Liver (tissue), 9 donors: Measurements from ENCODE around the gene SH2B3. TPM values are rescaled to one million over a fixed set of nuclear protein-coding genes. Genes with fewer than 3 reads are reported as not detected.
A peak's percentile ranks its signal among the peaks of the same experiment; 100 is the strongest.

Experiments
- DNase-seq: peaks from one replicate; pipeline ENCODE4 v3.0.0-alpha.2; 2017; ENCODE audit warnings: low spot score
- H3K27ac ChIP-seq, 2 donors: one replicate each; pipeline ENCODE4 v1.7.0; 2013; ENCODE audit warnings: inconsistent platforms in 2 of 2, low read length in 2 of 2, control low read depth in 1 of 2, low read depth in 1 of 2, mild to moderate bottlenecking in 1 of 2
- H3K27me3 ChIP-seq, 4 donors: one replicate each; pipeline versions ENCODE4 v1.6.1 to v1.7.0; 2013; ENCODE audit warnings: low read length in 3 of 4, inconsistent platforms in 1 of 4, mild to moderate bottlenecking in 1 of 4, moderate library complexity in 1 of 4; ENCODE audit not compliant: control insufficient read depth in 4 of 4, insufficient read depth in 4 of 4
- H3K36me3 ChIP-seq, 4 donors: one replicate each; pipeline versions ENCODE4 v1.6.1 to v1.7.0; 2013; ENCODE audit warnings: low read length in 3 of 4, mild to moderate bottlenecking in 3 of 4, low read depth in 1 of 4, moderate library complexity in 1 of 4; ENCODE audit not compliant: control insufficient read depth in 4 of 4, insufficient read depth in 3 of 4
- H3K4me1 ChIP-seq, 4 donors: one replicate each; pipeline versions ENCODE4 v1.6.1 to v1.7.0; 2013; ENCODE audit warnings: low read length in 3 of 4, mild to moderate bottlenecking in 3 of 4, moderate library complexity in 1 of 4; ENCODE audit not compliant: control insufficient read depth in 4 of 4, insufficient read depth in 4 of 4
- H3K4me3 ChIP-seq, 3 donors: one replicate each; pipeline versions ENCODE4 v1.6.1 to v1.7.0; 2013; ENCODE audit warnings: low read length in 3 of 3, control low read depth in 1 of 3, low read depth in 1 of 3, mild to moderate bottlenecking in 1 of 3
- H3K9ac ChIP-seq, 2 donors: one replicate each; pipeline ENCODE4 v1.7.0; 2013; ENCODE audit warnings: low read length in 2 of 2, mild to moderate bottlenecking in 2 of 2, moderate library complexity in 2 of 2, control low read depth in 1 of 2, low read depth in 1 of 2
- H3K9me3 ChIP-seq, 4 donors: one replicate each; pipeline versions ENCODE4 v1.6.1 to v1.7.0; 2013; ENCODE audit warnings: low read length in 3 of 4; ENCODE audit not compliant: control insufficient read depth in 4 of 4
- EGR1 ChIP-seq, 2 donors: IDR thresholded peaks; 2 replicates each; pipeline ENCODE4 v1.6.1; 2016 to 2018; ENCODE audit warnings: antibody characterized with exemption in 2 of 2, low read depth in 2 of 2
- FOXA2 ChIP-seq: IDR thresholded peaks from 2 replicates; pipeline ENCODE4 v1.6.1; 2016; ENCODE audit warnings: antibody characterized with exemption
- GABPA ChIP-seq, 2 donors: IDR thresholded peaks in 1 of 2; conservative IDR thresholded peaks in 1 of 2; 2 replicates each; pipeline ENCODE4 v1.6.1; 2016; ENCODE audit warnings: antibody characterized with exemption in 2 of 2, mild to moderate bottlenecking in 1 of 2, moderate library complexity in 1 of 2
- HNF4A ChIP-seq, 2 donors: conservative IDR thresholded peaks; 2 replicates each; pipeline ENCODE4 v1.6.1; 2016; ENCODE audit warnings: antibody characterized with exemption in 2 of 2, mild to moderate bottlenecking in 2 of 2
- JUND ChIP-seq, 2 donors: IDR thresholded peaks; 2 replicates each; pipeline ENCODE4 v1.6.1; 2016; ENCODE audit warnings: antibody characterized with exemption in 2 of 2
- MAX ChIP-seq: IDR thresholded peaks from 2 replicates; pipeline ENCODE4 v1.6.1; 2016; ENCODE audit warnings: antibody characterized with exemption
- REST ChIP-seq: IDR thresholded peaks from 2 replicates; pipeline ENCODE4 v1.6.1; 2016; ENCODE audit warnings: antibody characterized with exemption, mild to moderate bottlenecking
- RXRA ChIP-seq, 2 donors: IDR thresholded peaks; 2 replicates each; pipeline ENCODE4 v1.6.1; 2017 to 2018; ENCODE audit warnings: antibody characterized with exemption in 2 of 2, mild to moderate bottlenecking in 1 of 2
- SP1 ChIP-seq: IDR thresholded peaks from 2 replicates; pipeline ENCODE4 v1.6.1; 2018; ENCODE audit warnings: antibody characterized with exemption, mild to moderate bottlenecking
- YY1 ChIP-seq: IDR thresholded peaks from 2 replicates; pipeline ENCODE4 v1.6.1; 2016; ENCODE audit warnings: antibody characterized with exemption, mild to moderate bottlenecking
- WGBS: extraction: QIAGEN DNeasy Blood & Tissue Kit; methylation state at CpG from one replicate; pipeline ENCODE4 v1.1.7; 2013; 5-methylcytosine and 5-hydroxymethylcytosine counted together
- polyA plus RNA-seq, 2 donors: library from polyadenylated mRNA; stranded (reverse) in 1 of 2; unstranded in 1 of 2; fragments of 200-250 nt in 1 of 2; fragments of >200 nt in 1 of 2; fragmentation: Nextera tagmentation in 1 of 2; extraction: Ambion mirVana in 1 of 2; gene quantifications; one replicate each; pipeline versions ENCODE4 v1.2.1 to v1.2.3, GENCODE V29; 2013 to 2015
- total RNA-seq, 2 donors: library from RNA; depleted of rRNA; stranded (reverse); fragments of >200 nt; gene quantifications; one replicate each; pipeline ENCODE4 v1.2.3, GENCODE V29; 2014
- TF ChIP-seq, protein P1 (sequence below): IDR thresholded peaks from 2 replicates; pipeline ENCODE4 v1.6.1; 2016; ENCODE audit warnings: antibody characterized with exemption
- donor health status: healthy.
- donor health status: healthy.
- donor health status: healthy.
- donor health status: healthy.
- donor health status: healthy.

The SH2B3 gene
- total and polyA plus RNA-seq, 4 donors, result 4.4 to 18.7 (median 8.8) TPM

DNA sequence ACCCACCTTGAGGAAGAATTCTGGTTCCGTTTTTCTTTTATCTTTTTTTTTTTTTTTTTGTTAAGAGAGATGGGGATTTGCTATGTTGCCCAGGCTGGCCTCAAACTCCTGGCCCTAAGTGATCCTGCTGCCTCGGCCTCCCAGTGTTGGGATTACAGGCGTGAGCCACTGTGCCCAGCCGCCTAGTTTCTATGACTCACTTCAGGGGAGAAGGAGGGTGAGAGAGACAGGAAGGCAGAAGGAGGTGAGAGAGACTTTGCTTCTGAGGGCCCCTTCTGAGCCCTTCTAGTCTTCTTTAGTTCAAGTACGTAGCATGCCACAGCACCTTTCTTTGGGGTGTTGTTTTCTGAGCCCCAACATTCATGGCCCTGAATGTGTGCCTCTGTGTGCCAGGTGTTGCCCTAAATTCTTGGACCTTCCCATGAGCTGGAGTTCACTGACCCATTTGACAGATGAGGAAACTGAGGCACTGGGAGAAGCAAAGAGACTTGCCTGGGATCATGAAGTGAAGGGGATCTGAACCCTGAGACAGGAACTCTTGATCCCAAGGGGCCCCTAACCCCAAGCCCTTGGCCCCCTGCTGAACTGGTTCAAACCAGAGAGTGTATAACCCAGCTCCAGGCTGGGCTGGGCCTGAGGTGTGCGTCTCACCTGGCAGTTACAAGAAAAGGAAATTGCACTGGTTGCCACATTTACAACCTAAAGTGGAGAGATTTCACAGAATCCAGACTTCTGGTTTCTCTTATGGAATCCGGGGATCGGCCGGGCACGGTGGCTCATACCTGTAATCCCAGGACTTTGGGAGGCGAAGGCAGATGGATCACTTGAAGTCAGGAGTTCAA, 20.8 kb downstream of the SH2B3 start:
- TF ChIP-seq EGR1 (IDR thresholded peaks at IDR 0.05; ENCODE audit: low read depth in 2 of 2) (no peak), HNF4A (conservative IDR thresholded peaks at IDR 0.05) (no peak)
- Histone ChIP-seq H3K27ac (peak overlapping the region; percentile 90 to 95), H3K9me3 (no peaks in the 10 kb centered on the region), H3K36me3 (no peaks in the 10 kb centered on the region), H3K9ac (no peak overlapping the region), H3K4me1 (peaks cover 26 to 60% (median 46%) of the 10 kb centered on the region in 4 donors), H3K4me3 (no peak overlapping the region), H3K27me3 (no peaks in the 10 kb centered on the region)
- 83% methylated on average over 11 of the region's 11 CpGs for WGBS
- DNase-seq, result no peak

DNA sequence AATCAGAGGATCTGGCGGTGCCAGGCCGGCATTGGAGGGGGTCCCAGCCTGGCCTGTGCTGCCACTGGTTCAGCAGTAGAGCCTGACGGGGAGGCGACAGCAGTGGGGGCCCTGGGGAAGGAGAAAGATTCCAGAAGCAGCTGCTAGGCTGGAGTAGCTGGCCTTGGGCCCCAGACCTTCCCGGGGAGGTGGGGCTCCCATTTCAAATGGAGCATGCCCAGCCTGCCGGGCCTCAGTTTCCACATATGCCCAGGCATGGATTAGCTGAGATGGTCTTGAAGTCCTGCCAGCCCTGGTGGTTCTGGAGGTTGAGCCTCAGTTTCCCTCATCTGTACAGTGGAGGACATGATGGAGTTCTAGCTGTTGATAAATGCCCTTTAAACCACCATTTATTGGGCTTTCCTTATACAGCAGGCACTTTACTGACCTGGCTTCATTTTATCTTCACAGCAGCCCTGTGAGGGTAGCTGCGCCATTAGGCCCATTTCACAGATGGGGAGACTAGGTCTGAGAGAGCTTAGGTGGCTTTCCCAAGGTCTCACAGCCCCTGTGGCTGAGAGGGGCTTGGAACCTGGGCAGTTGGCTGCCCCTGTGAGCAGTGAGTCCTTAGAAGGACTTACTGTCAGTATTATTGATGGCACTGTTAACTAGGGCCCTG, 21.8 kb downstream of the SH2B3 start:
- Histone ChIP-seq H3K4me3 (no peak overlapping the region), H3K27me3 (no peaks in the 10 kb centered on the region), H3K27ac (peak overlapping the region; percentile 92 to 94), H3K4me1 (peaks cover 29 to 65% (median 46%) of the 10 kb centered on the region in 4 donors), H3K36me3 (no peaks in the 10 kb centered on the region), H3K9me3 (no peaks in the 10 kb centered on the region), H3K9ac (peak overlapping the region in 1 of 2 donors; percentile 12)
- no peak for DNase-seq
- TF ChIP-seq, protein P1, sequence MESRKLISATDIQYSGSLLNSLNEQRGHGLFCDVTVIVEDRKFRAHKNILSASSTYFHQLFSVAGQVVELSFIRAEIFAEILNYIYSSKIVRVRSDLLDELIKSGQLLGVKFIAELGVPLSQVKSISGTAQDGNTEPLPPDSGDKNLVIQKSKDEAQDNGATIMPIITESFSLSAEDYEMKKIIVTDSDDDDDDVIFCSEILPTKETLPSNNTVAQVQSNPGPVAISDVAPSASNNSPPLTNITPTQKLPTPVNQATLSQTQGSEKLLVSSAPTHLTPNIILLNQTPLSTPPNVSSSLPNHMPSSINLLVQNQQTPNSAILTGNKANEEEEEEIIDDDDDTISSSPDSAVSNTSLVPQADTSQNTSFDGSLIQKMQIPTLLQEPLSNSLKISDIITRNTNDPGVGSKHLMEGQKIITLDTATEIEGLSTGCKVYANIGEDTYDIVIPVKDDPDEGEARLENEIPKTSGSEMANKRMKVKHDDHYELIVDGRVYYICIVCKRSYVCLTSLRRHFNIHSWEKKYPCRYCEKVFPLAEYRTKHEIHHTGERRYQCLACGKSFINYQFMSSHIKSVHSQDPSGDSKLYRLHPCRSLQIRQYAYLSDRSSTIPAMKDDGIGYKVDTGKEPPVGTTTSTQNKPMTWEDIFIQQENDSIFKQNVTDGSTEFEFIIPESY, result no peak
- TF ChIP-seq REST (no peak), FOXA2 (no peak), GABPA (IDR thresholded peaks at IDR 0.05 in 1 of 2, conservative IDR thresholded peaks at IDR 0.05 in 1 of 2) (no peak), RXRA (IDR thresholded peaks at IDR 0.05) (no peak)
- 95% methylated on average over 7 of the region's 7 CpGs for WGBS

DNA sequence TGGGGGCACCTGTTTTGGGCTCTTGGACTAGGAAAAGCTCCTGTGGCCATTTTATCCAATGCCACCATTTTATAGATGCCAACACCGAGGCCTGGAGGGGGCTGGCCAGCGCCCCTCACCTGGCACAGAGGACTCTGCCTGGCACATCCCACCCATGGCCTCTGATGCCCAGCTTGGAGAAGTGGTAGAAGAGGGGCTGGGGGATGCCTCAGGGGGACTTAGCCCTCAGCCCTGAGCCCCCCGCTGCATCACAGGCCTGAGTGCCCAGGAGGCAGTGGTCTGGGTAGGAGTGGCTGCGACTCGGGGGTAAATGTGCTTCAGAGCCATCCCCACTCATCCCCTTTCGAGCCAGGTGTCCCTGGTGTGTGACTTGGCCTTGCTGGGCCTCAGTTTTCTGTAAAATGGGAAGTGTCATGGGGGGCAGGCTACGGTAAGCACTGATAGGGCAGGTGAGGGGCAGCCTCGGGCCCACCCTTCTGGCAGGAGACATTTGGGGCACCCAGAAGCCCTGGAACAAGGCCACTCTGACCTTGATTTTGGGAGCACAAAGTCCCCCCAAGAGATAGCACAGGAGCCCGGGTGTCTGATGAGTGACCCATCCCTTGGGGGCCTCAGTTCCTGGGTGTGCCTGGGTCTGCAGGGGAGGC, 22.5 kb downstream of the SH2B3 start:
- no peaks in the 10 kb centered on the region for H3K36me3 ChIP-seq
- H3K9me3 ChIP-seq, result no peaks in the 10 kb centered on the region
- no peak overlapping the region for H3K4me3 ChIP-seq
- H3K27me3 ChIP-seq, result no peaks in the 10 kb centered on the region
- no peak for DNase-seq
- peak overlapping the region in 1 of 2 donors; percentile 18 for H3K9ac ChIP-seq
- 83% methylated on average over 9 of the region's 9 CpGs for WGBS
- H3K27ac ChIP-seq, result peak overlapping the region; percentile 92 to 94
- peaks cover 29 to 65% (median 50%) of the 10 kb centered on the region in 4 donors for H3K4me1 ChIP-seq
- TF ChIP-seq RXRA (IDR thresholded peaks at IDR 0.05) (no peak), REST (no peak), MAX (no peak), JUND (IDR thresholded peaks at IDR 0.05) (no peak), SP1 (no peak), YY1 (no peak)
- TF ChIP-seq, protein P1, result no peak
